H1 (cell line): Measurements from ENCODE around the gene CCDC169. TPM values are rescaled to one million over a fixed set of nuclear protein-coding genes. Genes with fewer than 3 reads are reported as not detected.

Source experiments
- CTCF ChIA-PET: fragments of 300-600 bp; sonication (Branson Sonifier 250); formaldehyde crosslinking; loops from one replicate; lab custom pipeline; 2021; ENCODE audit not compliant: partially characterized antibody; lab: Charles Lee
- POLR2A ChIA-PET: fragments of 300-600 bp; sonication (Branson Sonifier 250); formaldehyde crosslinking; loops from one replicate; lab custom pipeline; 2021; ENCODE audit warnings: inconsistent platforms; ENCODE audit not compliant: partially characterized antibody; lab: Charles Lee
- DNase-seq, 2 experiments: peaks; one replicate each; pipeline versions ENCODE4 v3.0.0 to v3.0.0-alpha.2; 2010 to 2022; ENCODE audit warnings: low spot score in 2 of 2, low read depth in 1 of 2, mixed read lengths in 1 of 2
- FAIRE-seq: peaks from 2 replicates; lab custom pipeline; 2011; peaks lifted over from hg19 to GRCh38; lab: Jason Lieb, UNC
- H2AFZ ChIP-seq: 2 replicates; pipeline ENCODE4 v1.8.1; 2012; ENCODE audit warnings: low read length, inconsistent platforms
- H2AK5ac ChIP-seq: 2 replicates; pipeline ENCODE4 v1.6.1; 2013; ENCODE audit warnings: low read depth, low read length
- H2BK120ac ChIP-seq: replicated peaks from 2 replicates; pipeline ENCODE3; 2013; ENCODE audit warnings: low read depth, low read length, inconsistent platforms
- H2BK12ac ChIP-seq: 2 replicates; pipeline ENCODE4 v1.6.1; 2013; ENCODE audit warnings: low read depth, low read length
- H2BK15ac ChIP-seq: 2 replicates; pipeline ENCODE4 v1.6.1; 2013; ENCODE audit warnings: low read length
- H2BK20ac ChIP-seq: 2 replicates; pipeline ENCODE4 v1.6.1; 2013; ENCODE audit warnings: low read length
- H2BK5ac ChIP-seq: 2 replicates; pipeline ENCODE4 v1.6.1; 2013; ENCODE audit warnings: low read depth, low read length
- H3K14ac ChIP-seq: 2 replicates; pipeline ENCODE4 v1.6.1; 2013; ENCODE audit warnings: inconsistent platforms; ENCODE audit not compliant: insufficient read length
- H3K18ac ChIP-seq: 2 replicates; pipeline ENCODE4 v1.6.1; 2013; ENCODE audit warnings: low read length; ENCODE audit errors: extremely low read depth
- H3K23ac ChIP-seq: 2 replicates; pipeline ENCODE4 v1.6.1; 2013; ENCODE audit warnings: inconsistent platforms; ENCODE audit not compliant: insufficient read length
- H3K23me2 ChIP-seq: 2 replicates; pipeline ENCODE4 v1.6.1; 2013; ENCODE audit warnings: low read depth, low read length
- H3K27ac ChIP-seq: 2 replicates; pipeline ENCODE4 v1.6.1; 2011; ENCODE audit warnings: low read depth, low read length, inconsistent platforms
- H3K27me3 ChIP-seq, 4 experiments: replicated peaks in 1 of 4; 1 replicate in 1 of 4; 2 replicates in 3 of 4; pipeline versions ENCODE4 v1.6.1 to v1.8.1; 2011 to 2013; ENCODE audit warnings: low read length in 3 of 4, mild to moderate bottlenecking in 3 of 4, inconsistent platforms in 2 of 4, mixed read lengths in 2 of 4, moderate library complexity in 1 of 4; ENCODE audit not compliant: control insufficient read depth in 3 of 4, insufficient read depth in 3 of 4; ENCODE audit errors: extremely low read depth in 1 of 4
- H3K36me3 ChIP-seq, 4 experiments: 2 replicates each; pipeline versions ENCODE4 v1.6.1 to v1.8.1; 2011 to 2013; ENCODE audit warnings: mild to moderate bottlenecking in 4 of 4, low read length in 3 of 4, moderate library complexity in 2 of 4, control low read depth in 1 of 4, inconsistent platforms in 1 of 4; ENCODE audit not compliant: insufficient read depth in 4 of 4, control insufficient read depth in 2 of 4
- H3K4ac ChIP-seq: replicated peaks from 2 replicates; pipeline ENCODE3; 2013; ENCODE audit warnings: low read length, low read depth, mixed read lengths, inconsistent platforms; ENCODE audit not compliant: insufficient read length
- H3K4me1 ChIP-seq, 4 experiments: replicated peaks in 1 of 4; 1 replicate in 1 of 4; 2 replicates in 3 of 4; pipeline versions ENCODE4 v1.6.1 to v1.8.1; 2011 to 2013; ENCODE audit warnings: low read length in 3 of 4, inconsistent platforms in 2 of 4, mixed read lengths in 1 of 4; ENCODE audit not compliant: insufficient read depth in 4 of 4, control insufficient read depth in 3 of 4
- H3K4me2 ChIP-seq, 2 experiments: 2 replicates each; pipeline versions ENCODE4 v1.6.1 to v1.8.1; 2011 to 2013; ENCODE audit warnings: low read depth in 2 of 2, low read length in 2 of 2, control low read depth in 1 of 2, inconsistent platforms in 1 of 2, mild to moderate bottlenecking in 1 of 2; ENCODE audit not compliant: insufficient read depth in 1 of 2
- H3K4me3 ChIP-seq, 4 experiments: fragments of 200-600, 300-600 bp in 1 of 4; sonication (generic), shearing (Covaris generic), sonication (Bioruptor Twin) in 1 of 4; 2 replicates each; pipeline versions ENCODE4 v1.5.1 to v1.8.1; 2011 to 2016; ENCODE audit warnings: low read length in 4 of 4, low read depth in 3 of 4, control low read depth in 2 of 4, inconsistent platforms in 2 of 4, mild to moderate bottlenecking in 2 of 4, mixed read lengths in 1 of 4, moderate library complexity in 1 of 4; ENCODE audit not compliant: insufficient read depth in 2 of 4; ENCODE audit errors: extremely low read depth in 1 of 4
- H3K56ac ChIP-seq: replicated peaks from 2 replicates; pipeline ENCODE3; 2013; ENCODE audit warnings: low read depth, mild to moderate bottlenecking, mixed read lengths, low read length, inconsistent platforms; ENCODE audit not compliant: insufficient read length
- H3K79me1 ChIP-seq: 2 replicates; pipeline ENCODE4 v1.6.1; 2013; ENCODE audit warnings: low read depth, low read length, control low read depth
- H3K79me2 ChIP-seq, 2 experiments: 2 replicates each; pipeline versions ENCODE4 v1.6.1 to v1.8.1; 2012 to 2013; ENCODE audit warnings: low read length in 2 of 2, mild to moderate bottlenecking in 2 of 2, inconsistent platforms in 1 of 2; ENCODE audit not compliant: insufficient read depth in 2 of 2, control insufficient read depth in 1 of 2
- H3K9ac ChIP-seq, 4 experiments: replicated peaks in 1 of 4; 1 replicate in 1 of 4; 2 replicates in 3 of 4; pipeline versions ENCODE4 v1.6.1 to v1.8.1; 2011 to 2013; ENCODE audit warnings: low read depth in 3 of 4, low read length in 3 of 4, control low read depth in 2 of 4, mild to moderate bottlenecking in 2 of 4, moderate library complexity in 2 of 4, inconsistent platforms in 1 of 4; ENCODE audit errors: extremely low read depth in 1 of 4
- H3K9me3 ChIP-seq, 2 experiments: 2 replicates each; pipeline versions ENCODE4 v1.6.1 to v1.8.1; 2012 to 2013; ENCODE audit warnings: mild to moderate bottlenecking in 2 of 2, moderate library complexity in 2 of 2, control low read depth in 1 of 2, inconsistent platforms in 1 of 2, low read depth in 1 of 2, low read length in 1 of 2, mixed read lengths in 1 of 2; ENCODE audit not compliant: insufficient read depth in 2 of 2
- H4K20me1 ChIP-seq, 2 experiments: replicated peaks in 1 of 2; 2 replicates each; pipeline versions ENCODE3 to v1.8.1; 2011 to 2013; ENCODE audit warnings: inconsistent platforms in 2 of 2, low read length in 2 of 2, mild to moderate bottlenecking in 1 of 2; ENCODE audit not compliant: insufficient read depth in 2 of 2, control insufficient read depth in 1 of 2
- H4K5ac ChIP-seq: 2 replicates; pipeline ENCODE4 v1.6.1; 2013; ENCODE audit warnings: low read length, low read depth, mixed read lengths, inconsistent platforms; ENCODE audit not compliant: insufficient read length
- H4K8ac ChIP-seq: 2 replicates; pipeline ENCODE4 v1.8.0; 2013; ENCODE audit warnings: mild to moderate bottlenecking, moderate library complexity, low read length, inconsistent platforms; ENCODE audit not compliant: insufficient read depth; ENCODE audit errors: extremely low read depth
- H4K91ac ChIP-seq: replicated peaks from 2 replicates; pipeline ENCODE3; 2013; ENCODE audit warnings: low read length, mixed read lengths, inconsistent platforms; ENCODE audit not compliant: insufficient read length
- BCL11A ChIP-seq, 2 experiments: IDR thresholded peaks; one replicate each; pipeline ENCODE4 v1.6.1; 2011; ENCODE audit warnings: low read depth in 2 of 2, low read length in 2 of 2, mild to moderate bottlenecking in 2 of 2
- CBX8 ChIP-seq: fragments of 300-800, 300-1000 bp; sonication (generic); IDR thresholded peaks from 2 replicates; pipeline ENCODE4 v1.7.1; 2016; ENCODE audit warnings: low read depth, low read length, borderline replicate concordance
- CHD1 ChIP-seq: IDR thresholded peaks from 2 replicates; pipeline ENCODE4 v1.6.1; 2012; ENCODE audit warnings: low read depth, low read length, improper control_type of control experiment
- EGR1 ChIP-seq: IDR thresholded peaks from 2 replicates; pipeline ENCODE4 v1.6.1; 2011; ENCODE audit warnings: low read depth, low read length, borderline replicate concordance
- KDM1A ChIP-seq: fragments of 200-600, 300-600 bp; sonication (generic); IDR thresholded peaks from 2 replicates; pipeline ENCODE4 v1.7.1; 2016; ENCODE audit warnings: mild to moderate bottlenecking, low read length, borderline replicate concordance
- POU5F1 ChIP-seq: IDR thresholded peaks from 2 replicates; pipeline ENCODE4 v1.6.1; 2011; ENCODE audit warnings: low read depth, mild to moderate bottlenecking, low read length, moderate library complexity
- SP1 ChIP-seq: IDR thresholded peaks from 2 replicates; pipeline ENCODE4 v1.6.1; 2011; ENCODE audit warnings: low read depth, low read length
- WGBS, 2 experiments: shearing (Covaris generic) in 1 of 2; methylation state at CpG; one replicate each; pipeline versions ENCODE4 v1.1.6 to v1.1.7; 2013 to 2015; ENCODE audit warnings: low lambda C conversion rate in 2 of 2, mixed read lengths in 2 of 2, inconsistent platforms in 1 of 2, low coverage in 1 of 2, missing lambda C conversion rate in 1 of 2; ENCODE audit not compliant: insufficient replicate concordance in 2 of 2, insufficient coverage in 1 of 2, insufficient read length in 1 of 2; ENCODE audit errors: extremely low coverage in 1 of 2, missing lambda C conversion rate in 1 of 2; 5-methylcytosine and 5-hydroxymethylcytosine counted together
- polyA plus RNA-seq, 7 experiments: library from polyadenylated mRNA; depleted of rRNA in 3 of 7; stranded (reverse) in 5 of 7; unstranded in 2 of 7; fragments of >200 nt in 5 of 7; fragments of 200-250 nt in 2 of 7; gene quantifications; 1 replicate in 5 of 7; 2 replicates in 1 of 7; 4 replicates in 1 of 7; pipeline versions ENCODE4 v1.2.1 to v1.2.3, GENCODE V29; 2011 to 2013; ENCODE audit warnings: missing spikeins in 2 of 7, mixed read lengths in 2 of 7
- total RNA-seq: library from RNA; stranded (reverse); fragmentation: NEBNext Ultra II Directional; extraction: Animal tissue kit (Norgen Biotek cat#: 25700); gene quantifications from 2 replicates; pipeline ENCODE4 v1.2.1, GENCODE V29; 2021
- TF ChIP-seq, protein P1 (sequence below): IDR thresholded peaks from 2 replicates; pipeline ENCODE4 v1.6.1; 2012; ENCODE audit warnings: inconsistent platforms
- TF ChIP-seq, protein P2 (sequence below): IDR thresholded peaks from 2 replicates; pipeline ENCODE4 v1.6.1; 2012; ENCODE audit warnings: inconsistent platforms

The CCDC169 gene
- total and polyA plus RNA-seq, 2 of the 8 experiments (the other 6 are each of a cell fraction or from before 2014, with no cell fraction given), result 7.2 to 44.0 TPM

DNA sequence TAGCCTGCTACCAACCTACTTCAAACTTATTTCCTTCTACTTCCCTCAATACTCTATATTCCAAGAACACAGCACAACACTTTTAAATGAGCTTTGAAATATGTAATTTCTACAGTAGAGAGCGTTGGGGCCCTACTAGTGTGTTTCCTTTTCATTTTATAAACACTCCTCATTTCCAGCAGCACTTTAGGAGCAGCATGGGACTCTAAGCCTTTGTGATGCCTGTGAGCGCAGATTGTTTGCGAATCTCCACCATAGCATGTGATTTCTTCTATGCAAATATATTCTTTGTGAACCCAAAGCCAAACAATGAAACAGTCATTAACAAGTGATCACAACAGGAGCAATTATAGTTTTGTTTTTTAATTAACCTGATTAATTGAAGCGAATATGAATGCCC is 86.9 kb downstream of the CCDC169 start:
- Histone ChIP-seq H2AFZ (no peak overlapping the region), H3K79me2 (no peaks in the 10 kb centered on the region), H3K27me3 (no peaks in the 10 kb centered on the region), H3K14ac (no peak overlapping the region), H2BK12ac (no peak overlapping the region), H3K23ac (no peak overlapping the region), H3K9ac (no peak overlapping the region), H4K5ac (no peak overlapping the region), H4K8ac (no peak overlapping the region), H2BK120ac (no peak overlapping the region), H3K56ac (no peak overlapping the region), H3K23me2 (no peaks in the 10 kb centered on the region), H2BK15ac (no peak overlapping the region), H4K91ac (no peak overlapping the region), H2BK5ac (no peak overlapping the region), H3K4ac (no peak overlapping the region), H3K36me3 (peaks cover 0 to 7% (median 1%) of the 10 kb centered on the region in 4 experiments; a peak in 2 of 8 replicates), H3K4me3 (no peak overlapping the region), H3K9me3 (peaks cover 0 to 7% of the 10 kb centered on the region in 2 experiments; a peak in 1 of 4 replicates), H2BK20ac (no peak overlapping the region), H4K20me1 (no peaks in the 10 kb centered on the region), H3K18ac (no peak overlapping the region; the same call in 1 of the 2 replicates), H2AK5ac (no peak overlapping the region), H3K27ac (no peak overlapping the region), H3K79me1 (no peaks in the 10 kb centered on the region; the same call in 1 of the 2 replicates), H3K4me1 (no peaks in the 10 kb centered on the region; a peak in 2 of 7 replicates), H3K4me2 (no peak overlapping the region)
- ChIA-PET POLR2A (no interaction called here), CTCF (no interaction called here)
- 82% methylated on average over 4 of the region's 4 CpGs; no CpG with 5 or more reads in 1 of the 2 experiments for WGBS, 2 experiments
- no peak for DNase-seq
- TF ChIP-seq EGR1 (no peak), BCL11A (IDR thresholded peaks at IDR 0.05; ENCODE audit: low read depth in 2 of 2, low read length in 2 of 2) (no peak), POU5F1 (no peak), SP1 (no peak), KDM1A (no peak), CBX8 (no peak), CHD1 (no peak)
- TF ChIP-seq, protein P1, sequence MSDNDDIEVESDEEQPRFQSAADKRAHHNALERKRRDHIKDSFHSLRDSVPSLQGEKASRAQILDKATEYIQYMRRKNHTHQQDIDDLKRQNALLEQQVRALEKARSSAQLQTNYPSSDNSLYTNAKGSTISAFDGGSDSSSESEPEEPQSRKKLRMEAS, result no peak
- TF ChIP-seq, protein P2, sequence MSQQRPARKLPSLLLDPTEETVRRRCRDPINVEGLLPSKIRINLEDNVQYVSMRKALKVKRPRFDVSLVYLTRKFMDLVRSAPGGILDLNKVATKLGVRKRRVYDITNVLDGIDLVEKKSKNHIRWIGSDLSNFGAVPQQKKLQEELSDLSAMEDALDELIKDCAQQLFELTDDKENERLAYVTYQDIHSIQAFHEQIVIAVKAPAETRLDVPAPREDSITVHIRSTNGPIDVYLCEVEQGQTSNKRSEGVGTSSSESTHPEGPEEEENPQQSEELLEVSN, result no peak
- FAIRE-seq, result no peak
